HepG2 (cell line): ENCODE measurements around the gene CCDC183. TPM values are rescaled to one million over a fixed set of nuclear protein-coding genes. Genes with fewer than 3 reads are reported as not detected.

Source experiments
- ATAD3A ChIP-seq: sonication (generic); formaldehyde crosslinking; IDR thresholded peaks from 2 replicates; pipeline ENCODE4 v1.4.0; 2020; ENCODE audit warnings: missing genetic modification reagents
- CREB1 ChIP-seq, 2 experiments: fragments of 450-650 bp in 1 of 2; IDR thresholded peaks; 2 replicates each; pipeline ENCODE4 v1.6.1; 2016 to 2017; ENCODE audit warnings: control low read depth in 1 of 2, mild to moderate bottlenecking in 1 of 2, missing compliant biosample characterization in 1 of 2, missing genetic modification characterization in 1 of 2
- DZIP1 ChIP-seq: sonication (generic); formaldehyde crosslinking; IDR thresholded peaks from 2 replicates; pipeline ENCODE4 v1.5.0; 2020; ENCODE audit warnings: mild to moderate bottlenecking, missing genetic modification reagents
- GLMP ChIP-seq: sonication (generic); formaldehyde crosslinking; IDR thresholded peaks from 2 replicates; pipeline ENCODE4 v1.9.0; 2021; ENCODE audit warnings: missing genetic modification reagents, mild to moderate bottlenecking, borderline replicate concordance
- HCFC1 ChIP-seq: fragments of 150-350 bp; IDR thresholded peaks from 2 replicates; pipeline ENCODE4 v1.6.1; 2014; ENCODE audit warnings: low read depth, low read length
- HIVEP1 ChIP-seq: sonication (generic); formaldehyde crosslinking; IDR thresholded peaks from 2 replicates; pipeline ENCODE4 v1.4.0; 2020; ENCODE audit warnings: mild to moderate bottlenecking, missing genetic modification reagents
- LBX2 ChIP-seq: sonication (generic); formaldehyde crosslinking; IDR thresholded peaks from 2 replicates; pipeline ENCODE4 v1.5.0; 2020; ENCODE audit warnings: missing genetic modification reagents, mild to moderate bottlenecking, borderline replicate concordance
- MAX ChIP-seq: IDR thresholded peaks from 2 replicates; pipeline ENCODE4 v1.6.1; 2012; ENCODE audit warnings: inconsistent platforms
- NCOA1 ChIP-seq: sonication (generic); formaldehyde crosslinking; IDR thresholded peaks from 2 replicates; pipeline ENCODE4 v1.9.0; 2021; ENCODE audit warnings: missing genetic modification reagents
- PRDM15 ChIP-seq: sonication (generic); formaldehyde crosslinking; IDR thresholded peaks from 2 replicates; pipeline ENCODE4 v1.4.0; 2020; ENCODE audit warnings: missing genetic modification reagents
- RCOR2 ChIP-seq: IDR thresholded peaks from 2 replicates; pipeline ENCODE4 v1.6.1; 2016; ENCODE audit warnings: missing biosample characterization, missing genetic modification reagents
- SUZ12 ChIP-seq: fragments of 150-350 bp; IDR thresholded peaks from 2 replicates; pipeline ENCODE4 v1.6.1; 2014; ENCODE audit warnings: low read depth, low read length
- SYNCRIP ChIP-seq: fragments of 200-400 bp; formaldehyde crosslinking; IDR thresholded peaks from 2 replicates; pipeline ENCODE4 v1.6.1; 2018; ENCODE audit warnings: mild to moderate bottlenecking, low read depth, low read length; ENCODE audit not compliant: insufficient read depth
- ZMYM3 ChIP-seq: sonication (generic); formaldehyde crosslinking; IDR thresholded peaks from 2 replicates; pipeline ENCODE4 v1.5.1; 2020; ENCODE audit warnings: mild to moderate bottlenecking, missing genetic modification reagents
- ZNF263 ChIP-seq: sonication (generic); formaldehyde crosslinking; IDR thresholded peaks from 2 replicates; pipeline ENCODE4 v1.4.0; 2020; ENCODE audit warnings: missing genetic modification reagents
- ZNF280D ChIP-seq: sonication (generic); formaldehyde crosslinking; IDR thresholded peaks from 2 replicates; pipeline ENCODE4 v1.5.1; 2020; ENCODE audit warnings: mild to moderate bottlenecking, missing genetic modification reagents
- ZNF777 ChIP-seq: sonication (generic); formaldehyde crosslinking; IDR thresholded peaks from 2 replicates; pipeline ENCODE4 v1.4.0; 2020; ENCODE audit warnings: missing genetic modification reagents
- polyA plus RNA-seq, 8 experiments: library from polyadenylated mRNA; depleted of rRNA in 3 of 8; stranded (reverse) in 7 of 8; unstranded in 1 of 8; fragments of >200 nt; fragmentation: Illumina TruSeq in 4 of 8; extraction: Trizol in 4 of 8; gene quantifications; 2 replicates each; pipeline versions ENCODE4 v1.2.1 to v1.2.3, GENCODE V29; 2011 to 2016; ENCODE audit warnings: low read depth in 4 of 8, missing spikeins in 1 of 8, mixed read lengths in 1 of 8; ENCODE audit not compliant: insufficient read depth in 1 of 8
- total RNA-seq, 5 experiments: library from RNA; depleted of rRNA; stranded (reverse); fragments of >200 nt; fragmentation: Illumina TruSeq; extraction: Trizol; gene quantifications; 2 replicates each; pipeline ENCODE4 v1.2.3, GENCODE V29; 2016; ENCODE audit warnings: low read depth in 1 of 5

Gene CCDC183
- total and polyA plus RNA-seq, 2 of the 13 experiments (the other 11 are each of a cell fraction or from before 2014, with no cell fraction given), result 5.0 to 66.4 TPM

GRCh38 chr9:136799079-136799853, 3.1 kb downstream of the CCDC183 start (continued):
- TF ChIP-seq ZNF280D (CRISPR knock-in tag), result no peak
- TF ChIP-seq RCOR2, result peak; percentile 61; the same call in 1 of the 2 replicates
- peak; percentile 45; the same call in 1 of the 2 replicates for TF ChIP-seq ZNF777 (CRISPR knock-in tag)
- TF ChIP-seq NCOA1, result no peak
- TF ChIP-seq ZMYM3 (CRISPR knock-in tag), result no peak; the same call in 1 of the 2 replicates
- 0 out of 2 replicates have a peak, but pooled peaks have one; percentile 52 for TF ChIP-seq PRDM15 (CRISPR knock-in tag)
- no peak for TF ChIP-seq GLMP
- TF ChIP-seq ATAD3A (CRISPR knock-in tag), result no peak
- 0 out of 2 replicates have a peak, but pooled peaks have one; percentile 40 for TF ChIP-seq HIVEP1 (CRISPR knock-in tag)
- TF ChIP-seq ZNF263, result peak; percentile 40; the same call in 1 of the 2 replicates
- TF ChIP-seq CREB1 (IDR thresholded peaks at IDR 0.05), result no peak
- no peak for TF ChIP-seq CREB1 (CRISPR knock-in tag; IDR thresholded peaks at IDR 0.05)
- TF ChIP-seq HCFC1, result no peak
- TF ChIP-seq SUZ12, result no peak
- peak; percentile 59 for TF ChIP-seq DZIP1 (CRISPR knock-in tag)
- no peak for TF ChIP-seq MAX
- TF ChIP-seq LBX2 (CRISPR knock-in tag), result no peak; the same call in 1 of the 2 replicates
- TF ChIP-seq SYNCRIP, result no peak
